Hepatocyte (in vitro differentiated cells): Measurements from ENCODE around the gene C1orf21. TPM values are rescaled to one million over a fixed set of nuclear protein-coding genes. Genes with fewer than 3 reads are reported as not detected.

ENCODE experiments used
- DNase-seq: peaks from one replicate; pipeline ENCODE4 v3.0.0-alpha.2; 2016; ENCODE audit warnings: low spot score
- H2AFZ ChIP-seq: fragments of 200-600 bp; sonication (generic); 2 replicates; pipeline ENCODE4 v1.6.0; 2016; ENCODE audit warnings: antibody characterized with exemption, mild to moderate bottlenecking
- H3K27ac ChIP-seq: fragments of 200-600 bp; sonication (generic); 2 replicates; pipeline ENCODE4 v1.5.1; 2016; ENCODE audit warnings: mild to moderate bottlenecking
- H3K27me3 ChIP-seq: fragments of 200-600 bp; sonication (generic); 2 replicates; pipeline ENCODE4 v1.6.1; 2016
- H3K36me3 ChIP-seq: fragments of 200-600 bp; sonication (generic); replicated peaks from 2 replicates; pipeline ENCODE4 v1.5.1; 2016; ENCODE audit warnings: low read depth; ENCODE audit not compliant: insufficient read depth
- H3K4me1 ChIP-seq: fragments of 200-600 bp; sonication (generic); 2 replicates; pipeline ENCODE4 v1.5.1; 2016; ENCODE audit warnings: mild to moderate bottlenecking, moderate library complexity; ENCODE audit not compliant: insufficient read depth
- H3K4me2 ChIP-seq: fragments of 200-600 bp; sonication (generic); 2 replicates; pipeline ENCODE4 v1.6.0; 2016
- H3K4me3 ChIP-seq: fragments of 200-600 bp; sonication (generic); 2 replicates; pipeline ENCODE4 v1.5.1; 2016; ENCODE audit warnings: mild to moderate bottlenecking
- H3K79me2 ChIP-seq: fragments of 200-600 bp; sonication (generic); 2 replicates; pipeline ENCODE4 v1.6.0; 2017; ENCODE audit warnings: mild to moderate bottlenecking
- H3K9me2 ChIP-seq: fragments of 200-600 bp; sonication (generic); replicated peaks from 2 replicates; pipeline ENCODE4 v1.6.0; 2017; ENCODE audit warnings: mild to moderate bottlenecking; ENCODE audit not compliant: insufficient read depth
- H3K9me3 ChIP-seq: fragments of 200-600 bp; sonication (generic); 2 replicates; pipeline ENCODE4 v1.5.1; 2016; ENCODE audit warnings: low read depth, mild to moderate bottlenecking
- H4K20me1 ChIP-seq: fragments of 200-600 bp; sonication (generic); 2 replicates; pipeline ENCODE4 v1.6.0; 2016; ENCODE audit warnings: mild to moderate bottlenecking; ENCODE audit not compliant: insufficient read depth, poor library complexity, severe bottlenecking
- CTCF ChIP-seq: fragments of 200-600 bp; sonication (generic); IDR thresholded peaks from 2 replicates; pipeline ENCODE4 v1.5.1; 2016; ENCODE audit warnings: antibody characterized with exemption, mild to moderate bottlenecking; ENCODE audit not compliant: poor library complexity
- EZH2 ChIP-seq: fragments of 200-600 bp; sonication (generic); IDR thresholded peaks from 2 replicates; pipeline ENCODE4 v1.6.1; 2016; ENCODE audit warnings: antibody characterized with exemption, mild to moderate bottlenecking, borderline replicate concordance
- EZH2phosphoT487 ChIP-seq: fragments of 200-600 bp; sonication (generic); IDR thresholded peaks from one replicate; pipeline ENCODE4 v1.6.1; 2018; ENCODE audit warnings: antibody characterized with exemption, mild to moderate bottlenecking, low read depth, moderate library complexity; ENCODE audit not compliant: unreplicated experiment, severe bottlenecking
- WGBS: methylation state at CpG from one replicate; pipeline ENCODE4 v1.1.6; 2016; ENCODE audit warnings: low lambda C conversion rate; ENCODE audit errors: missing lambda C conversion rate; 5-methylcytosine and 5-hydroxymethylcytosine counted together
- polyA plus RNA-seq: library from polyadenylated mRNA; unstranded; fragments of >200 nt; fragmentation: Nextera tagmentation; extraction: Ambion mirVana; gene quantifications from 2 replicates; pipeline ENCODE4 v1.2.1, GENCODE V29; 2016
- total RNA-seq: library from RNA; depleted of rRNA; stranded (reverse); fragments of >200 nt; gene quantifications from 2 replicates; pipeline ENCODE4 v1.2.3, GENCODE V29; 2014

C1orf21 gene
- total and polyA plus RNA-seq, 2 experiments from 2014 or later, result 26.9 to 37.9 TPM

GRCh38 chr1:184513966-184514365 lies 127.1 kb downstream of the C1orf21 start:
- no peak overlapping the region for H3K4me3 ChIP-seq
- no peak for DNase-seq
- WGBS, result 89% methylated on average over 4 of the region's 4 CpGs
- TF ChIP-seq CTCF (no peak), EZH2 (no peak), EZH2phosphoT487 (no peak)
- no peak overlapping the region for H3K4me2 ChIP-seq
- H3K9me2 ChIP-seq, result no peaks in the 10 kb centered on the region
- no peaks in the 10 kb centered on the region for H3K27me3 ChIP-seq
- peaks cover 2% of the 10 kb centered on the region for H3K79me2 ChIP-seq
- peaks cover 5% of the 10 kb centered on the region for H3K4me1 ChIP-seq
- no peak overlapping the region for H3K27ac ChIP-seq
- no peaks in the 10 kb centered on the region for H3K36me3 ChIP-seq
- no peaks in the 10 kb centered on the region for H4K20me1 ChIP-seq
- H2AFZ ChIP-seq, result no peak overlapping the region
- H3K9me3 ChIP-seq, result no peaks in the 10 kb centered on the region

GRCh38 chr1:184514447-184514846 lies 127.6 kb downstream of the C1orf21 start:
- DNase-seq, result no peak
- Histone ChIP-seq H3K4me1 (peaks cover under 1% of the 10 kb centered on the region), H3K4me2 (no peak overlapping the region), H4K20me1 (no peaks in the 10 kb centered on the region), H3K9me3 (no peaks in the 10 kb centered on the region), H3K27me3 (no peaks in the 10 kb centered on the region), H3K79me2 (peaks cover 2% of the 10 kb centered on the region), H3K9me2 (no peaks in the 10 kb centered on the region), H2AFZ (no peak overlapping the region), H3K36me3 (no peaks in the 10 kb centered on the region), H3K4me3 (no peak overlapping the region), H3K27ac (no peak overlapping the region)
- TF ChIP-seq CTCF, result no peak
- no peak for TF ChIP-seq EZH2
- no peak for TF ChIP-seq EZH2phosphoT487
- WGBS, result 89% methylated on average over 2 of the region's 2 CpGs

- no peaks in the 10 kb centered on the region for H3K27me3 ChIP-seq
- H3K36me3 ChIP-seq, result no peaks in the 10 kb centered on the region
- H3K4me2 ChIP-seq, result peak overlapping the region; percentile 20
- H3K27ac ChIP-seq, result peak overlapping the region; percentile 41
- H2AFZ ChIP-seq, result no peak overlapping the region
- H3K4me3 ChIP-seq, result no peak overlapping the region
- no peaks in the 10 kb centered on the region for H4K20me1 ChIP-seq
- no peaks in the 10 kb centered on the region for H3K9me3 ChIP-seq
- TF ChIP-seq EZH2, result no peak
- no peak for TF ChIP-seq EZH2phosphoT487
- TF ChIP-seq CTCF, result no peak
- H3K9me2 ChIP-seq, result no peaks in the 10 kb centered on the region
- H3K79me2 ChIP-seq, result peaks cover 2% of the 10 kb centered on the region
- no peaks in the 10 kb centered on the region for H3K4me1 ChIP-seq
- no peak for DNase-seq
Observed at GRCh38 chr1:184517130-184517529, 130.3 kb downstream of the C1orf21 start.

GRCh38 chr1:184518736-184519357 lies 132.0 kb downstream of the C1orf21 start:
- H3K36me3 ChIP-seq, result no peaks in the 10 kb centered on the region
- no peak overlapping the region for H3K4me2 ChIP-seq
- no peaks in the 10 kb centered on the region for H3K9me2 ChIP-seq
- H4K20me1 ChIP-seq, result no peaks in the 10 kb centered on the region
- TF ChIP-seq EZH2phosphoT487 (no peak), CTCF (no peak), EZH2 (no peak)
- no peak for DNase-seq
- H3K9me3 ChIP-seq, result no peaks in the 10 kb centered on the region
- H3K4me1 ChIP-seq, result no peaks in the 10 kb centered on the region
- no peak overlapping the region for H3K27ac ChIP-seq
- peaks cover 2% of the 10 kb centered on the region for H3K79me2 ChIP-seq
- H3K4me3 ChIP-seq, result no peak overlapping the region
- WGBS, result 82% methylated on average over 4 of the region's 4 CpGs
- H2AFZ ChIP-seq, result no peak overlapping the region
- no peaks in the 10 kb centered on the region for H3K27me3 ChIP-seq
